Adrenal gland (tissue), 5 donors: ENCODE results near the gene LGALS9C.
"Not testable (repeated sequence)": the region's sequence is repeated elsewhere in the genome, so short reads cannot be mapped to it uniquely, and the experiment has no call there.

ENCODE experiments used
- POLR2A ChIP-seq, 2 donors: fragments of 450-650 bp; IDR thresholded peaks; one replicate each; pipeline ENCODE4 v1.6.1; 2017; ENCODE audit warnings: antibody characterized with exemption in 2 of 2, mild to moderate bottlenecking in 2 of 2, moderate library complexity in 1 of 2
- TF ChIP-seq, protein P1 (sequence below), 6 experiments: fragments of 450-650 bp in 4 of 6; fragments of 200-600 bp in 2 of 6; sonication (generic) in 1 of 6; IDR thresholded peaks; 1 replicate in 5 of 6; 2 replicates in 1 of 6; pipeline versions ENCODE4 v1.5.1 to v1.8.0; 2016 to 2021; ENCODE audit warnings: antibody characterized with exemption in 6 of 6, mild to moderate bottlenecking in 2 of 6, moderate library complexity in 1 of 6
- donor health status: DM: no; HTN: no; CAD: no.

DNA sequence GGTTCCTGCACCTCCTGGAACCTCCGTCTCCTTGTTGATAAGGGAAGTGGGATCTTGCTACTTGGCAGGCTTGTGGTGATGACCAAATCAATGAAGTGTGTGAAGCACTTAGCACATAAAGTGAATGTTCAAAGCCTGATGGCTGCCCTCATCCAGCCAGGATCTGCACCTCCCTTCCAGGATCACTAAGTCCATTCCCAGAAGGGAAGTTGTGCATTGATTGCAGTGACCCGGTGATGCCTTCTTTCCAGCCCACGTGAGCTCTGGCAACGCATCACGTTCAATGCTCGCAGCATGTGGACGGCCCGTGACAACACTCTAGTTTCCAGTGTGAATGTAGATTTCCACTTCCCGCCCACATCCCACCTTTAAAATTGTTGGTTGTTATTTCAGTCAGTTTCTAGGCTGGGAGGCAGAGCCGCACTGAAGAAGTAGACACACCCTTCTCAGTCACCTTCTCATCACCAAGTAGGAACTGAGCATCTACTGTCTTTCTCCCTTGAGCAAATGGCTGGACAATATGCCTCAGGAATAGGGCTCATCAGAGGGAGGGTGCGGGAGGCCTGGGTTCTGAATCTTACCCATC, 6.2 kb upstream of the LGALS9C start:
- not testable (repeated sequence) for TF ChIP-seq POLR2A (IDR thresholded peaks at IDR 0.05)
- TF ChIP-seq, protein P1, sequence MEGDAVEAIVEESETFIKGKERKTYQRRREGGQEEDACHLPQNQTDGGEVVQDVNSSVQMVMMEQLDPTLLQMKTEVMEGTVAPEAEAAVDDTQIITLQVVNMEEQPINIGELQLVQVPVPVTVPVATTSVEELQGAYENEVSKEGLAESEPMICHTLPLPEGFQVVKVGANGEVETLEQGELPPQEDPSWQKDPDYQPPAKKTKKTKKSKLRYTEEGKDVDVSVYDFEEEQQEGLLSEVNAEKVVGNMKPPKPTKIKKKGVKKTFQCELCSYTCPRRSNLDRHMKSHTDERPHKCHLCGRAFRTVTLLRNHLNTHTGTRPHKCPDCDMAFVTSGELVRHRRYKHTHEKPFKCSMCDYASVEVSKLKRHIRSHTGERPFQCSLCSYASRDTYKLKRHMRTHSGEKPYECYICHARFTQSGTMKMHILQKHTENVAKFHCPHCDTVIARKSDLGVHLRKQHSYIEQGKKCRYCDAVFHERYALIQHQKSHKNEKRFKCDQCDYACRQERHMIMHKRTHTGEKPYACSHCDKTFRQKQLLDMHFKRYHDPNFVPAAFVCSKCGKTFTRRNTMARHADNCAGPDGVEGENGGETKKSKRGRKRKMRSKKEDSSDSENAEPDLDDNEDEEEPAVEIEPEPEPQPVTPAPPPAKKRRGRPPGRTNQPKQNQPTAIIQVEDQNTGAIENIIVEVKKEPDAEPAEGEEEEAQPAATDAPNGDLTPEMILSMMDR (IDR thresholded peaks at IDR 0.05): not testable (repeated sequence)
